Measurements from ENCODE around the gene RAB8B.

- TF ChIP-seq CTCF (IDR thresholded peaks at IDR 0.05) (no peak), POLR2AphosphoS5 (IDR thresholded peaks at IDR 0.05; ENCODE audit: low read depth, low read length) (no peak)
These were observed 32.7 kb upstream of the RAB8B start for GRCh38 chr15:63156755-63157117.
